T-cell (primary cell): ENCODE data around the gene ANKH. TPM values are rescaled to one million over a fixed set of nuclear protein-coding genes. Genes with fewer than 3 reads are reported as not detected.

Experiments
- ATAC-seq, 4 experiments: fragments of 200-7000 bp in 3 of 4; fragments of 150-1000 bp in 1 of 4; cut with Tn5 transposase; replicated peaks in 1 of 4; 1 replicate in 3 of 4; 2 replicates in 1 of 4; pipeline ENCODE4 v1.10.0; 2021; ENCODE audit warnings: moderate library complexity in 3 of 4, mild to moderate bottlenecking in 2 of 4, moderate number of reproducible peaks in 1 of 4
- CTCF ChIA-PET, 2 donors: fragments of 300-600 bp; sonication (Branson Sonifier 250); formaldehyde crosslinking; loops; one replicate each; lab custom pipeline; 2022; ENCODE audit warnings: antibody characterized with exemption in 2 of 2; lab: Charles Lee
- POLR2A ChIA-PET, 2 donors: fragments of 300-600 bp; sonication (Branson Sonifier 250); formaldehyde crosslinking; loops; one replicate each; lab custom pipeline; 2022; ENCODE audit warnings: antibody characterized with exemption in 2 of 2; lab: Charles Lee
- DNase-seq, 35 experiments: peaks; one replicate each; pipeline versions ENCODE4 v3.0.0 to v3.0.0-alpha.2; 2013 to 2023
- H3K27ac ChIP-seq: one replicate; pipeline ENCODE4 v1.5.1; 2013; ENCODE audit warnings: low read length
- H3K27me3 ChIP-seq, 2 experiments: replicated peaks in 1 of 2; 1 replicate in 1 of 2; 2 replicates in 1 of 2; pipeline versions ENCODE4 v1.6.1 to v1.7.0; 2013; ENCODE audit warnings: low read length in 1 of 2, mixed read lengths in 1 of 2; ENCODE audit not compliant: control insufficient read depth in 2 of 2, insufficient read depth in 2 of 2; ENCODE audit errors: extremely low read depth in 1 of 2
- H3K36me3 ChIP-seq, 2 donors: 1 replicate in 1 of 2; 2 replicates in 1 of 2; pipeline versions ENCODE4 v1.6.1 to v1.7.0; 2013; ENCODE audit warnings: low read length in 1 of 2; ENCODE audit not compliant: control insufficient read depth in 2 of 2, insufficient read depth in 1 of 2; ENCODE audit errors: extremely low read depth in 1 of 2
- H3K4me1 ChIP-seq, 2 experiments: 1 replicate in 1 of 2; 2 replicates in 1 of 2; pipeline versions ENCODE4 v1.6.1 to v1.7.0; 2013; ENCODE audit warnings: low read length in 2 of 2, mixed read lengths in 1 of 2; ENCODE audit not compliant: insufficient read depth in 2 of 2, control insufficient read depth in 1 of 2; ENCODE audit errors: extremely low read depth in 1 of 2
- H3K4me3 ChIP-seq, 2 donors: 1 replicate in 1 of 2; 2 replicates in 1 of 2; pipeline versions ENCODE4 v1.5.1 to v1.7.0; 2013; ENCODE audit warnings: mild to moderate bottlenecking in 2 of 2, low read length in 1 of 2, moderate library complexity in 1 of 2; ENCODE audit not compliant: control insufficient read depth in 1 of 2; ENCODE audit errors: extremely low read depth in 1 of 2
- H3K9me3 ChIP-seq: 2 replicates; pipeline ENCODE4 v1.7.0; 2013
- H3K27ac Mint-ChIP-seq, 2 donors: one replicate each; pipeline ENCODE4 v1.8.0; 2020 to 2021; ENCODE audit warnings: mild to moderate bottlenecking in 2 of 2, mixed read lengths in 2 of 2
- H3K27me3 Mint-ChIP-seq, 2 donors: one replicate each; pipeline ENCODE4 v1.8.0; 2021 to 2022; ENCODE audit warnings: mixed read lengths in 2 of 2
- H3K36me3 Mint-ChIP-seq: one replicate; pipeline ENCODE4 v1.8.0; 2021; ENCODE audit warnings: mixed read lengths
- H3K4me1 Mint-ChIP-seq, 3 donors: one replicate each; pipeline ENCODE4 v1.8.0; 2020 to 2022; ENCODE audit warnings: mixed read lengths in 3 of 3, mild to moderate bottlenecking in 1 of 3
- H3K4me3 Mint-ChIP-seq, 3 donors: one replicate each; pipeline ENCODE4 v1.8.0; 2020 to 2022; ENCODE audit warnings: mild to moderate bottlenecking in 3 of 3, mixed read lengths in 3 of 3, moderate library complexity in 3 of 3
- H3K9me3 Mint-ChIP-seq, 3 donors: one replicate each; pipeline ENCODE4 v1.8.0; 2020 to 2022; ENCODE audit warnings: mixed read lengths in 3 of 3
- WGBS: methylation state at CpG from one replicate; pipeline ENCODE4 v1.1.5; 2013; ENCODE audit warnings: missing lambda C conversion rate; ENCODE audit not compliant: insufficient coverage; 5-methylcytosine and 5-hydroxymethylcytosine counted together
- total RNA-seq, 35 experiments: library from RNA in 6 of 35; stranded (reverse) in 6 of 35; fragments of 120-200 nt in 1 of 35; gene quantifications; one replicate each; pipeline versions ENCODE4 v1.2.1 to v1.2.4 and lab custom pipeline; 2013 to 2026

ANKH gene
- total RNA-seq, 5 donors from 2014 or later (not counting 1 experiment from before 2014, with no cell fraction given): 98.9 to 200 (median 167) TPM

- no peak overlapping the region for H3K4me3 ChIP-seq
- H3K36me3 Mint-ChIP-seq: peaks cover 60% of the 10 kb centered on the region
- H3K27ac Mint-ChIP-seq: peak overlapping the region; percentile 99 to 100
These were observed 163.7 kb downstream of the ANKH start for GRCh38 chr5:14707811-14708390.

GRCh38 chr5:14706615-14707021 is 165.0 kb downstream of the ANKH start:
- Histone ChIP-seq H3K27ac (peak overlapping the region; percentile 81), H3K4me1 (peaks cover 39 to 69% of the 10 kb centered on the region in 2 experiments), H3K36me3 (peaks cover 2 to 38% of the 10 kb centered on the region in 2 donors), H3K4me3 (no peak overlapping the region), H3K9me3 (no peaks in the 10 kb centered on the region), H3K27me3 (no peaks in the 10 kb centered on the region)
- H3K9me3 Mint-ChIP-seq: no peaks in the 10 kb centered on the region
- H3K4me1 Mint-ChIP-seq: peaks cover 87 to 88% (median 88%) of the 10 kb centered on the region in 3 donors
- ChIA-PET CTCF (interaction anchor here (0.5 to 3.5 kb wide), 5 partner anchors 21 to 236 kb away, joined by 3 to 29 read pairs (median 7); no protein-coding TSS in a partner anchor), POLR2A (interaction anchor here in 1 of 2 donors (0.6 kb wide), 1 partner anchor 12 kb away, joined by 3 read pairs; no protein-coding TSS in a partner anchor)
- peak; percentile 96 to 97 (median 97) for ATAC-seq
- H3K36me3 Mint-ChIP-seq: peaks cover 53% of the 10 kb centered on the region
- peak overlapping the region; percentile 99 to 100 for H3K27ac Mint-ChIP-seq
- peak; percentile 13 to 82 (median 49) for DNase-seq
- no CpG with 5 or more reads among the region's 6 CpGs for WGBS
- H3K4me3 Mint-ChIP-seq: peak overlapping the region; percentile 69 to 81 (median 76)
- no peaks in the 10 kb centered on the region for H3K27me3 Mint-ChIP-seq

More at GRCh38 chr5:14707811-14708390, 163.7 kb downstream of the ANKH start:
- no peaks in the 10 kb centered on the region for H3K9me3 Mint-ChIP-seq
- no peaks in the 10 kb centered on the region for H3K27me3 ChIP-seq
- no peaks in the 10 kb centered on the region for H3K27me3 Mint-ChIP-seq
- ATAC-seq (no peak), DNase-seq (peak in 3 of 35 experiments; percentile 16 to 45 (median 21))
- POLR2A ChIA-PET: interaction anchor here (0.5 to 1.0 kb wide), 3 partner anchors 22 to 31 kb away, joined by 3 to 4 read pairs (median 3); no protein-coding TSS in a partner anchor
- H3K9me3 ChIP-seq: no peaks in the 10 kb centered on the region
- peaks cover 76 to 83% (median 77%) of the 10 kb centered on the region in 3 donors for H3K4me1 Mint-ChIP-seq
- CTCF ChIA-PET: interaction anchor here (0.6 to 3.5 kb wide), 15 partner anchors 9 to 298 kb away, joined by 3 to 29 read pairs (median 4); partner anchors contain the start of gene ANKH (in 1 of the 2)
- peaks cover 38 to 56% of the 10 kb centered on the region in 2 experiments for H3K4me1 ChIP-seq
- 91% methylated on average over 8 of the region's 9 CpGs for WGBS
- H3K36me3 ChIP-seq: peaks cover 0 to 50% of the 10 kb centered on the region in 2 donors
- H3K4me3 Mint-ChIP-seq: peak overlapping the region in 1 of 3 donors; percentile 81
- peak overlapping the region; percentile 81 for H3K27ac ChIP-seq

GRCh38 chr5:14705556-14705955 is 166.0 kb downstream of the ANKH start:
- Mint-ChIP-seq H3K4me1 (peaks cover 96 to 99% (median 99%) of the 10 kb centered on the region in 3 donors), H3K4me3 (peak overlapping the region in 2 of 3 donors; percentile 69 to 81), H3K27ac (peak overlapping the region; percentile 99 to 100), H3K36me3 (peaks cover 50% of the 10 kb centered on the region), H3K9me3 (no peaks in the 10 kb centered on the region), H3K27me3 (no peaks in the 10 kb centered on the region)
- Histone ChIP-seq H3K27ac (peak overlapping the region; percentile 81), H3K4me3 (no peak overlapping the region), H3K27me3 (no peaks in the 10 kb centered on the region), H3K36me3 (peaks cover 5 to 30% of the 10 kb centered on the region in 2 donors), H3K9me3 (no peaks in the 10 kb centered on the region), H3K4me1 (peaks cover 39 to 79% of the 10 kb centered on the region in 2 experiments)
- ChIA-PET CTCF (interaction anchor here in 1 of 2 donors (0.5 kb wide), 1 partner anchor 299 kb away, joined by 4 read pairs; no protein-coding TSS in a partner anchor), POLR2A (interaction anchor here in 1 of 2 donors (0.7 kb wide), 1 partner anchor 201 kb away, joined by 3 read pairs; no protein-coding TSS in a partner anchor)
- 95% methylated on average over 5 of the region's 8 CpGs for WGBS
- DNase-seq: no peak
- no peak for ATAC-seq

- Histone ChIP-seq H3K27me3 (no peaks in the 10 kb centered on the region), H3K27ac (peak overlapping the region; percentile 38), H3K36me3 (peaks cover 7 to 33% of the 10 kb centered on the region in 2 donors), H3K4me1 (peaks cover 25 to 60% of the 10 kb centered on the region in 2 experiments), H3K9me3 (no peaks in the 10 kb centered on the region), H3K4me3 (no peak overlapping the region)
- WGBS: 77% methylated on average over 6 of the region's 11 CpGs
- CTCF ChIA-PET: interaction anchor here (0.6 to 1.5 kb wide), 10 partner anchors 12 to 301 kb away, joined by 3 to 11 read pairs (median 4); no protein-coding TSS in a partner anchor
- H3K36me3 Mint-ChIP-seq: peaks cover 55% of the 10 kb centered on the region
- no peak for DNase-seq
- peak overlapping the region in 1 of 3 donors; percentile 12 for H3K4me3 Mint-ChIP-seq
- no peaks in the 10 kb centered on the region for H3K27me3 Mint-ChIP-seq
- peak overlapping the region; percentile 99 to 100 for H3K27ac Mint-ChIP-seq
- ATAC-seq: no peak
- peaks cover 78 to 90% (median 80%) of the 10 kb centered on the region in 3 donors for H3K4me1 Mint-ChIP-seq
- H3K9me3 Mint-ChIP-seq: no peaks in the 10 kb centered on the region
- POLR2A ChIA-PET: interaction anchor here (0.7 to 1.2 kb wide), 2 partner anchors 8 to 291 kb away, joined by 3 to 8 read pairs; no protein-coding TSS in a partner anchor
These were observed 169.2 kb downstream of the ANKH start for GRCh38 chr5:14702238-14702839.

- Mint-ChIP-seq H3K9me3 (no peaks in the 10 kb centered on the region), H3K27me3 (no peaks in the 10 kb centered on the region), H3K4me1 (peaks cover 71 to 85% (median 76%) of the 10 kb centered on the region in 3 donors), H3K36me3 (peaks cover 59% of the 10 kb centered on the region), H3K27ac (peak overlapping the region; percentile 99 to 100), H3K4me3 (peak overlapping the region in 1 of 3 donors; percentile 12)
- ATAC-seq (no peak), DNase-seq (no peak)
- Histone ChIP-seq H3K36me3 (peaks cover 7 to 40% of the 10 kb centered on the region in 2 donors), H3K4me1 (peaks cover 17 to 53% of the 10 kb centered on the region in 2 experiments), H3K27ac (peak overlapping the region; percentile 38), H3K9me3 (no peaks in the 10 kb centered on the region), H3K27me3 (no peaks in the 10 kb centered on the region), H3K4me3 (no peak overlapping the region)
- 98% methylated on average over 7 of the region's 10 CpGs for WGBS
- CTCF ChIA-PET: interaction anchor here in 1 of 2 donors (0.6 to 1.5 kb wide), 2 partner anchors 28 to 108 kb away, joined by 5 to 11 read pairs; no protein-coding TSS in a partner anchor
- POLR2A ChIA-PET: no interaction called here
These were observed 170.0 kb downstream of the ANKH start for GRCh38 chr5:14701556-14701955.
